Stimulated activated CD4-positive, alpha-beta T cell treated with anti-CD3 and anti-CD28 coated beads, Interleukin-1b, Interleukin-23, amount 100 ng/mL, for 1 hour (primary cell): ENCODE measurements around the gene THBD.

Experiments
- DNase-seq, 2 donors: peaks; one replicate each; pipeline ENCODE4 v3.0.0-alpha.2; 2020; ENCODE audit warnings: low read depth in 2 of 2

THBD gene

DNA sequence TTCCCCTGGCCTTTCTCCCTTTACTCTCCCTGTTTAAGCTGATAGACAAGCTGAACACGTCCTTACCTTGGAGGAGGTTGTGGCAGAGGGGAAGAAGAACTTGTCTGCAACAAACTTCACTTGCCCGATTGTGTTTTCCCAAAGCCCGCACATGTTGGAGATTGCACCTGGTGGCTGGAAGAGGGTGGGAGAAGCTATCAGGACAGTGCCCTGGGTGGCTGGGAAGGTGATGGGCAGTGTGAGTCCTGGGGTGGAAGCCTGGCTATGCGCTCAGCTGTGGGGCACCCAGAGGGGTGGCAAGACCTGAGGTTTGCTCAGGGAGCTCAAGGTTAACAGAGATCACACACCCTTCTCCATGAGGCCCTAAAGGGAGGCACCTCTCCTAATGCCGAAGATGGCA, 39.4 kb downstream of the THBD start:
- DNase-seq: no peak

DNA sequence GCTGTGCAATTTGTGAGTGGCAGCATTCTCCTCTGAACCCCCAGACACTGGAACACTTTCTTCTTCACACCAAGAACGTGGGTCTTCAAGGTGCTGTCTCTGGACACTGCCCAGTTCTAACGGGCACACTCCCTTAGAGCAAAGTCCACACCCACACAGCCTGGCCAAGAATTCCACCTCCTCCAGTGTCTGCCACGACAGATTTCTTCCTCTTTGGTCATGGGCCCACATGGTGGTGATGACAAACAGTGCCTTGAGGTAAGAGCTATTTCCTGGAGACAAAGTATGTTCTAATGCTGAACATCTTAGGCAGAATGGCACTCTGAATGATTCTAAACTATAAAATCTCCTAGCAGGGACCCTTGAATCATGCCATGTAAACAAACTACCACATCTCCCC, 39.8 kb downstream of the THBD start:
- DNase-seq: no peak

DNA sequence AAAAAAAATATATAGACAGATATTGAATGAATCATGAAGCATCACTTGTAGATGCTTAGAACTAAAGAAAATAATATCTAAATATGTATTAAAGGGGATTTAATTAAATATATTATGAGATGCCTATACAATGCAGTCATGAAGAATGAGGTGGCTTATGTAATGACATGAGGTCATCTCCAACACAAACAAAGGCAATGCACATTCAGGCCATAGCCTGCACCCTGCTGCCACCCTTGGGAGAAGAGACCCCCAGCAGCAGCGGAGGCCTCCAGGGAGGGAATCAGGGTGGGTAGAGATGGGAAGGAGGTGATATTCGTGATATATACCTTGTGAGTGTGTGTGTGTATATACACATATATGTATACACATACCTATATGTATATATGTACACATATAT, 40.8 kb downstream of the THBD start:
- DNase-seq: no peak

DNA sequence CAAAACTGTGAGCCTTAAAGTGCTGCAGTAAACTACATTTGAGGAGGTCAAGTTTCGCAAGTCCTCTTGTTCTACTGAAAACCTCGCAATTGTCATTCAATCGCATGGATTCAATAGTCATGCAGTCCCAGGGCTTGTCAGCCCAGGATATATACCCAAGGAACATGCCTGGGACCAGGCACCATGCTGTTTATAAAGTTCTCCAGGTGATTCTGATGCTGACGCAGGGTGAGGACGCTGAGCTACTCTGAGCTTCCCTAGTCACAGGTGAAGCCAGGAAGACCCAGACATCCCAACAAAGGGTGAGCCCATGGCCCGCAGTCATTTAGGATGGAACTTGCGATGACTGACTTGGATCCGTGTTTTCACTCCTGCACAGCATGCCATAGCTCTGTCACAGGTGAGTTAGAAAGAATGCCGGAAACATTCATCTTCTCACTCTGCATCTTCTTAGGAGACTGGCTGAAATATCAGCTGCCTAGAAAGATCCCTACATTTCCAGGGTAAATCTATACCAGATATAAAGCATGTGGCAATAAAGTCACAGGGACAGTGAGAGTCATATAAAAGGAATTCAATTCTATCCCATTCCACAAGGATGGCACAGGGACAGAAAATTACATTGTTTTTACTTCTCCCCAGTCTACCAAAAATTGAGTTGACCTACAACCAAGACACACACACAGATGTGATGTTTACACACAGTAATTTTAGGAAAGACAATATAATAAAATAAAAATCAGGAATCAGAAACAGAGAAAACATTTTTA, 41.4 kb downstream of the THBD start:
- DNase-seq: no peak

DNA sequence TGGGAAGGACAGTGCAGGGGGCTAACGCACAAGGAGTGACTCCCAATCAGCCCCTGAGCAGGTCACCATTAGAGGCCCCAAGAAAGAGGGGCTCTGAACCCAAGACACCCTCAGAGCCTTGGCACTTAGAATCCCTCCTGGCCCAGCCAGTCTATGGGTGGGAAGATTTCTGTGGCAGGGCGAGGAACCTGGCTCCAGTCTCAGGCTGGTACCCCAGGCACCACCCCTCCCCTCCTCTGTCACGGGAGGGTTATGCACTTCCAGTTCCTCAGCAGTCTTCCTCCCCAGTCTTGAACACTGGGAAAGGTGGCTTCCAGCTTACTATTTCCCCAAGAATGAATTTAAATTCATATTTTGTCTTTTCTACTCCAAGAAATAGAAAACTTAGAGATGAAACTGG, 42.0 kb downstream of the THBD start:
- no peak for DNase-seq

DNA sequence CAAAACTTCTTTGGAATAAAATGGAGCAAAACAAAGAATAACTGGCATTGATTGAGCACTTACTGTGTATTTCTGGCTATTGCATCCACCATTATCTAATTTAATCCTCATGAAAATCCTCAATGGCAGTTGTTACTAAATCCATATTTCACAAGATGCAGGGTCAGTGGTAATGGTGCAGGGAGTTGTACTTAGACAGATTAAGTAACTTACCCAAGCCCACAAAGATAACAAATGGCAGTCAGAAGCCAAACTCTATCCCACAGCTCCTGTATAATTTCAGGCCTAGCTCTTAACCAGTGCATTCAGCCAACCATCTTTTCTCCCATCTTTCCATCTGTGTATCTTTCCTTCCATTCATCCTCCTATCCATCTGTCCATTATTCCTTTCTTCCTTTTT, 43.7 kb downstream of the THBD start:
- DNase-seq: no peak

DNA sequence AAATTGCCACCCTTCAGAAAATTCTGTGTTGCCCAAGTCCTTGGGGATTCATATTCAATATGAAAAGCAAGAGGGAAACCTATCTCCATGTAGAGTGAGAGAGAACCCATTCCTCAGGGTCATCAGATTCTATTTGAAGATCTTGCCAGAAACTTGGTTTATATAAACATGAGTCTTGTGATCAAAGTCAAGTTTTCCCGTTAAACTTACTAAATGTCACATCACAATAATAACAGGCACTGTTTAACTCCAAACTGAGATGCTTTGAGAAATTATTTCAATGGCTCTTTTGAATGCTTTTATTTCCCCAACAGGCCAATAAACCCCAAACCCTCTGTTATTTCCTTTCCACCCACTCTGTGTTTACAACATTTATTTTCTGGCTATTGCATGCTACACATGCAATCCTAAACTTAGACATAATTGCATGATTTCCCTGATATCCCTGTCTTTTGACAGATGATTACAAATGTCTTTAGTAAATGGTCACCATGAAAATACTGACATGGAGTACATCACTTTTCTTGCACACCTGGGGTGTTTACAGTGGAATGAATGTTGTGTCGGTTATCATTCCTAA, 45.5 kb downstream of the THBD start:
- DNase-seq: no peak

DNA sequence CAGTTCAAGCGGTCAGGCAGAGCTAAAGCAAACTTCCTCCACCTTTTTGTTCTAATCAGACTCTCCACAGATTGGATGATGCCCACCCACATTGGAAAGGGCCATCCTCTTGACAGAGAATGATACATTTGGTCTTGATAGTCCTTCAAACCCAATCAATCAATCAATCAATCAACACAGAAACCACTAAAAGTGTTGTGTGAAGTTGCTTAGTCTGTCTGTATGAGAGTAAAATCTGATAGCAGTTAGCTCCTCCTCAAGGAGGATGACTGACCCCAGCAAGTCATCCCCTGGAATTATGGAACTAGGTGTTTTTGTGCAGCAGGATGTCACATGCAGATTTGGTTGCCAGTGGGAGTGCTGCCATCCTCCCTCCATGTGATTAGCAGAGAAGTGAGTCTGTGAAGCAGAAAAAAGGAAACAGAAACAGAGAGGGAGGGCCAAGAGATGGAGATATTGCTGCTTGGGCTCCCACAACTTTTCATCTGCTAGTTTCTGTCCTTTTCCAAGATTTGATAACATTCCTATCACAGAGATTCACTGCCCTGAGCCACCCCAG, 46.3 kb downstream of the THBD start:
- no peak for DNase-seq

DNA sequence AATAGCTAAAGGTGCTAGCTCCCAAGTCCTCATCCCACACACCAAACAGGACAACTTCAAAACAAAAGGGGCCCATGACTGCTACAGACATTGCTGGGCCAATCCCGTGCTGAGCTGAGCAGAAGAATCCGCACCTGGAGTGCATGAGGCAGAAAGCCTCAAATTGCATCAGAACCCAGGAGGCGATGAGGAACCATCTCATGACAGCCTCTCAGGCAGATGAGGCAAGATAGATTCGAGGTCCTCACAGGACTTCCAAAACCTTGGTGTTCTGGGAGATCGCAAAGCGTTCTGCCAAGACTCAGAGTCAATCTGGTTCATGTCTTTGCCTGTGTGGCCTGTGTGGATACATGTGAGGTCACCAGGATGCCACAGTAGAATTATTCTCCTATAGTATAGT, 47.2 kb downstream of the THBD start:
- no peak for DNase-seq

DNA sequence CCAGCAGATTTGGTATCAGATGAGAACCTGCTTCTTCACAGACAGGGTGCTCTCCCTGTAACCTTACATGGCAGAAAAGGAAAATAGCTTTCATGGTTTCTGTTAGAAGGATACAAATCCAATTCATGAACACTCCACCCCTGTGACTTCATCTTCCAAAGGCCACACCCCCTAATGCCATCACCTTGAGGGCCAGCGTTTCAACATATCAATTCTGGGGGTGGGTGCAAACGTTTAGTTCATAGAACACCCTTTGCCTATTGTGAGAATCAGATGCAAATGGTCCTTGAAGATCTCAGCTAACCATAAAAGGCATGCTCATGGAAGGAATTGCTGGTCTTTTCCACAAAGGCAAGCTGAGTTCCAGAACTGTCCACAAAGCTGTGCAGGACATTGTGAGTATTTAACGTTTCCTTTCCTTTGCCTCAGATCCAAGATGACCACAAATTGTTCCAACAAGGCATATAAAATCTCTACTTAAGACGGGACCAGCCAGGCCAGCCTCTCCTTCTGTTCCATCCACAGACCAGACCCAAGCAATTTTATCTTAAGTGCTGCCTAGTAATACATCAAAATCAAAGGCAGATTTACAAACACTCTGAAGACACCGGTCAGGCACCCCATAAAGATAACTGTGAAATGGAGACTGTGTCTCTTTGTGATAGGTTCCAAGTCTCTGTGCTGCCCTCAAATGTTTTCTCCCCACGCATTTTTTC, 49.1 kb downstream of the THBD start:
- no peak for DNase-seq

DNA sequence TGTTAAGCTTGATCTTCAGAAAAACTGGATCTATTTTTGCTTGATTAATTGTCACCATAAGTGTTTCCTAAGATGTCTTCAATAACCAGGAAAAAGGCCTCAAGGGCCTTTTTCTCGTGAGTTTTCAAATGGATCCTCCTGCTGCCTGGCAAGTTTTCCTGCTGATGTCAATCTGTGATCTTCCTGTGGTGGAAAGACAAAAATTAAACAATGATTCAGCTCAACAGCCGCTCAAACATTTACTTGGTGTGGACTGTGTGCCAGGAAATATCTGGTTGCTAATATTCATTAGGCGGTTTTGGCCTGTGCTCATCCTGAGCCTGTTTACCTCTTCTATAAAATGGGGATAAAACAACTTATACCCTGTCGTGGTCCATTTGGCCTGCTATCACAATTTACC, 49.7 kb downstream of the THBD start:
- no peak for DNase-seq

DNA sequence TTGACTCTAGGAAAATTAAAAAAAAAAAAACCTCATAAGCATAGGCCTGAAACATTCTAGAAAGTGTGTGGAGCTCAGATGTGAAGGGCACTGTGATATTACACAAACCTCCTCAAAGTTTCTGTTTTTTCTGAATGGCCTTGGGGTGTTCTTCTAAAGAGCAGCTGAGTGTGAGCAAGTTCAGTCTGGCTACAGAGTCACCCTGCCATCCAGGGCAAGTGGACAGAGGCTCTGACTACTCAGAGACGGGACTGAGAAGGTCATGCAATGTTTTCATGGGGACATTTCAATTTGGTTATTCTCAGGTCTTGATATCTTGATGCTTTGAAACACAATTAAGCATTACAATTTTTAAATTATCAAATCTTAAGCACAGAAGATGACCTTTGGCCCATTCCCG, 51.0 kb downstream of the THBD start:
- no peak for DNase-seq

DNA sequence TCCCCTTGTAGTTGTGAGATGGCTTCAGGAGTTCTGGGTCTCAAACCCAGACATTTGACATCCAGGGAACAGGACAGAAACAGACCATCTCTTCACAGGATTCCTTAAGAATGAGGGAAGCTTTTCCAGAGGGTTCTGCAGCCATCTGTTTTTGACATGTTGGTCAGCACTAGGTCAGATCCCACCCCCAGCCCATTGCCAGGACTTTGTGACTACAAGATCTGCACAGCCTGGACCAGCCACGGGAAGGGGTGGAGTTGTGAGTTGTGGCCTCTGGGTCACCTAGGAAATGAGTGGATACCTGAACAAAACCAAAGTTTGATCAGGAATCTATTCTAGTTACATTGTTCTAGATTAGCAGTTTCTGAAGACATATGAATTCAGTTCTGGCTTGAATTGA, 53.5 kb downstream of the THBD start:
- DNase-seq: no peak
